KG1 (cell line): ENCODE measurements around the gene TLN1.

ENCODE experiments used
- DNase-seq: peaks from one replicate; lab custom pipeline; 2025; lab: John Stamatoyannopoulos, UW

TLN1 gene

DNA sequence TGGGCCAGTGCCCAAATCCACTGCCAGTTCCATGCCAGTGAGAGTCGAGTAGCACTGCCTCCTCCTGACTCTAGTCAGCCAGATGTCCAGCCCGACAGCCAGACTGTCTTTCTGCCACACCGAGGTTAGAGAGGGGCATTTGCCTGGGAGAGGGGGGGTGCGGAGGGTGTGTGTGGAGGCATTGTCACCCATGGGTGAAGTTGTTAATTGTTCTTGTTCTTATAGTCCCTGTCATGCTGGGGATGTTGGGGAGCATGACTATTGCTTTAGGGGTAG is 18.2 kb upstream of the TLN1 start:
- DNase-seq: no peak

DNA sequence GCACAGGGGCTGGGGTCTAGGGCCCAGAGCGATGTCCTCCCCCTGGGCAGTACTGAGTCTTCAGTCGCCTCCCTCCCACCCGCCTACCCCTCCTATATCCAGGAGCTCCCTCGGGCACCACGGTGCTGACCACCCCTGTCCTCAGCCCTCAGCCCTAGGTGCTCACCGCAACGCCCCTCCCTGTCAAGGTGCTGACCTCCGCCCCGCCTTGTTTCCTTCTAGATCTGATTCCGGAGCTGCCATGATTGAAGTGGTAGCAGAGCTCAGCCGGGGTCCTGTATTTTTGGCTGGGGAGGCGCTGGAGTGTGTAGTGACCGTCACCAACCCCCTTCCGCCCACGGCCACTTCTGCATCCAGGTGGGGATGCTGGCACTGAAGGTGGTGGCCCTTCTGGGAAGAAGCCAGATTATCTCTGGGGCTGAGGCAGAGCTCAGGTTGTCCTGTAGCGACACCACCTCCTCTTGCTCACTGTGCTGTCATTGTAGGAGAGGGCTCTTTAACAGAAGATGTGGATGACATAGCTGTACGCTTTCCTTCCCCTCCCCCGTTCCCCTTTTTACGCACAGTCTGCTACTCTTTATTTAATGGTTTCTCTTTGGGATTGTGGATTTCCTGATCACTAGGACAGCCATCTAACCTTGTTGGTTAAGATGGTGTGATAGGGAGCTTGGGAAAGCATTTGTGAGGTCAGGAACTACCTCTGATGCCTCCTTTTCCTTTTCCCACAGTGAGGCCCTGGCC is 17.7 kb upstream of the TLN1 start:
- DNase-seq: no peak

DNA sequence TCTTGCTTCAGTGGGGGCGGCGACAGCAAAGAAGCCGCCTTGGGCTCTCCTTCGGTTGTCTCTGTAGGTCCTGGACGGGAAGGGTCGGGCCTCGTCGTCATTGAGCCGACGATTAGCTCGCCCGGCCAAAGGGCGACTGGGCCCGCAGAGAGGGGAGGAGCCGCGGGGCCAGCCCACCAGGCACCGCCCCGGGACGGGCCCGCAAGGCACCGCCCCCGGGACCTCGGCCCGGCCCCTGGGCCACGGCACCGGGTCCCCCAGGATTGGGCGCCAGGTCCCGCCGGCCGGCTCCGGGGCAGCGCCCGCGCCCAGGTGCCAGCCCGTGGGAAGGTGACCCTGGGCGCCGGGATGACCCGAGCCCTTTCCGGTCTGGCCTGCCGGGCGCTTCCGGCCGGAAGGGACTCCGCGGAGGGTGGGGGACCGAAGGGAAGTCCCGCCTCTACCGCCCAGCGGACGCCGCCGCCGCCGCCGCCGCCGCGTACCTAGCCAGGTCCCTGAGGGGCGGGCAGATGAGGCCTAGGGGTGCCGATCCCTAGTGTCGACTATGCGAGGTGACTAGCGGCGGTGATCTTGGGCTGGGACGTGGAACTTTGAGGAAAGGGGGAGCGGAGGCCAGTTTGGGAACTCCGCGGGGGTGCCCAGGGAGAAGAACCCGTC is 17.0 kb upstream of the TLN1 start, which contains the start of the genes GBA2 and RGP1:
TSS of gene GBA2 (minus strand) at position 371 of the 657 bp plus-strand sequence. CDS start 524 bp downstream, outside the sequence.
TSS of gene RGP1 (plus strand) at position 430 of the 657 bp plus-strand sequence. CDS start 469 bp downstream, outside the sequence.
- peak; percentile 68 for DNase-seq

DNA sequence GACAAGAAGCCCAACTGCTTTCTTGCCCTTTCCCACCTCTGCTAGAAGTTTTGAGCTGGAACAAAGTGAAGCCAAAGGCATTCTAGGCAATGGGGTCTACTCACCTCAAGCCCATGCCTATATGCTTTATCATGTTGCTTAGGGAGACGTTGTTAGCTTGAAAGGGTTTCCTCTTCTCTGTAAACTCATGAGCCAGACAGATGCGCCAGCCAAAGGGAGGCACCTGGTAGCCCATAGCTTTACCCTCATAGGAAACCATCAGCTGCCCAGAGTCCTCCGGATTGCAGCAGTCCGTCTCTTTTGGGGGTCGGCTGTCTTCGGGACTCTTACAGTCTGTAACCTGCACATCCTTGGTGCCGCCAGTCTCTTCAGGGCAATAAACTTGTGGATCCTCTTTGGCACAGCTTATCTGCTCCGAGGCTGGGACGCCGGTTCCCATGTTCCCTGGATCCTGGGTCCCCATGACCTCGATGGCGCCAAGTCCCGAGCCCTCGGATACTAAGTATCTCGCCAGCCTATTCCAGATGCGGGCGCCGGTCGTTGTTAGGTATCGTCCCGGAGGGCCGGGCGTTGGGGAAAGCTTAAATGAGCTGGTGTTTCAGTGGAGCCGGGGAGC is 16.4 kb upstream of the TLN1 start:
- peak; percentile 10 for DNase-seq

DNA sequence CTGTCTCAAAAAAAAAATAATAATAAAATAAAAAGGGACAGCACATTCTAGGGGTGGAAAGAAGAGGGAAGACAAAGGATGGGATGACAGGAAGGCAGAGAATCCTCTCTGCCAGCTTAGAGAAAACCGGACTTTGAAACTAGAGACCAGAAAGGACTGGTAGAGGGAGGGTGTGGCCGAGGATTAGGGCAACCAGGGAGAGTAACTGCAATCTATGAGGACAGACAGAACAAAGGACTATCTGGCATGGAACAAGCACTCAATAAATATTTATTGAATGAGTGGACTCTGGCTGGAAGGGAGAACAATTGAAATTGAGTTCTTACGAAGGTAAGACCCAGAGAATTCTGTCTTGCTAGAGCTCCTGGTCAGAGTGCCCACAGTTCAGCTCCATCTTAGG is 14.6 kb upstream of the TLN1 start:
- DNase-seq: no peak

DNA sequence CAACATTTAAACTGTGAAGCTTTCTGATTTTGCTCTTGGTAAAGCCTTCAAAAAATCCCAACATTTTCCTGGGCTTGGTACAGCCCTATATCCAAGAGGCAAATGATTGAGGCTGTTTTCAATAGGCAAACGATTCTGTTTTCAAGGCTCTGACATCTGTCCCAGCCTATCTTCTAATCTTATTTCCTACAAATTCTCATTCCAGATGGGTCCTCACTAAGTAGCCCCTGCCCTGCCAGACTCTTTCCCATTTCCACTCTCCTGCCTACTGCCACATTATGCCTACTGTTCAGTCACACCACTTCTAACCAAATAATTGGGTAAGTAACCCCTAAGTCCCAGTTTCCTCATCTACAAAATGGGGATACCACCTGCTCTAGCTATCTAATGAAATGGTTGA is 13.6 kb upstream of the TLN1 start:
- no peak for DNase-seq

DNA sequence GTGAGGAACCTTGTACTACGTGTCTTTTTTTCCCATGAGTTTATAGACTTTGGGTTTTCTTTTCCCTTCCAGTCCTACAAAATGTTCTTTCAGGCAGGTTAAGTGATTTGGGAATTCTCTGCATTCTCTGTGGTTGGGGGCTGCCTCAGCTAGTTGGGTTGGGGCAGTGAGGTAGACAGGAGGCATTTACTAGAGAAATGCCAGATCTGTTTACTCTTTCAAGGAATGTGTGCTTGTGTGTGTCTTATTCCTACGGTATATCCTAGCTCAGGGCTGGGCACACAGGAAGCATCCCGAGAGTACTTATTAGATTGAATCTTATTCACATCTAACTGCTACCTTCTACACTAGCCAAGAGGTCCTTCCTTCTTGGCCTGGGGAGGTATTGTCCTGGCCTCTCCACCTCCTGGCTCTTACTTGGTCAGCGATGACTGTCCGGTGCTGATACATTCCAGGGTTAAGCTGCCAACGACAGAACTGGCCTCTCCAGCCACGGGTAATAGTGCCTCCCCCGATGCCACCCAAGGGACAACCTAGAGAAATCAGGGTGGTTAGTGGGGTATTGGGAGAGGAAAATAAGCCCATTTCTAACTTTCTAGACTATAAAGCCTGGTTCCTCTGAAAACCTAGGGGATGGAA is 12.0 kb upstream of the TLN1 start:
- no peak for DNase-seq

DNA sequence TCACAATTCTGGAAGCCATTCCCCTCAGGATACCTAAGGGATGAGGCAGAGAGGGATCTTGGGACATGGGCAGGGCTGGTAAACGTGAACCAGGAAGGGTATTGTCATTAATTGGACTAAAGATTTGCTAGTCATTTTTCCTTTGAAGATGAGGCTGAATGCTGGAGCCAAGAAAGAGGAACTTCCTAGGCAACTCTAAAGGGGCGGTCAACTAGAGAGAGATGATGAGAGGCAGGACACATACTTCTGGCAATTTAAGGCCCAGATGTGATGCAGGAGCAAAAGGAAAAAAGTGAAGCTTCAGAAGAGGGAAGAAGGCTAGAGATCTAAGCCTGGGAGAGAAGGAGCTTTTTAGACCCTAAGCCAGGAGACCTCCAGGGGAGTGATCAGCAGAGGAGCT is 11.5 kb upstream of the TLN1 start:
- DNase-seq: no peak

DNA sequence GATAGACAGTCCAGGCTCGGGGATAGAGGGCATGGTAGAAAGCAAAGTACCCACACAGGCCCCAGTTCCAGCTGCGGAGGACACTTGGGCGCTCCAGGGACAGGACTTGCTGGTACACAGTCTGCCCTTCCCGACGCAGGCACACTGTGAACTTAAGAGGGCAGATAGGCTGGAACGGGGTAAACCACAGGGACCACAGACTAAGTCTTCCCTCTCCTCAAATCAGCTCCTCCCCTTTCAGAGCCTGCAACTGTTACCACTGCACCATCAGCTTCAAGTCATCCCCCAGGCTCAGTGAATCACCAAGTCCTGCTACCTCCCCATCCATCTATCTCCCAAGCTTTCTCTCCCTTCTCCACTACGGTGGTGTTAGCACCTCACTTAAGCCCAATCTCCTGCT is 9.7 kb upstream of the TLN1 start:
- DNase-seq: no peak

DNA sequence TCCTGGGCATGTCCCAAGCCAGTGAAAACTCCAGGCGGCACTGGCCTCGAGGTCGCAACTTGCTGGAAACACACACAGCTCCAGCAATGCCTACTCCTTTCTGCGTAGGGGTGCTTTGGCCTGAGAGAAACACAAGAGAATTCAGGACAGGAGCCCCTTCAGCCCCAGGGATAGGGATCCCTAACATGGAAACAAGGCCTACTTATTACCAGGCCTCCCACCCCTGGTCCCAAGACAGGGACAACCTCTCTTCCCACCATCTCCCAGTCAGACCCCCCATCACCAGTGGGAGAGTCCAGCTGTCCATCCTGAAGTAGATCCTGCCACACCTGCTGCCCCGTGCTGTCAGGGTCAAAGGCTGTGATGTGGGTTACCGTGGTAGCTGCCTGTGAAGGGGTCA is 8.2 kb upstream of the TLN1 start:
- DNase-seq: no peak

DNA sequence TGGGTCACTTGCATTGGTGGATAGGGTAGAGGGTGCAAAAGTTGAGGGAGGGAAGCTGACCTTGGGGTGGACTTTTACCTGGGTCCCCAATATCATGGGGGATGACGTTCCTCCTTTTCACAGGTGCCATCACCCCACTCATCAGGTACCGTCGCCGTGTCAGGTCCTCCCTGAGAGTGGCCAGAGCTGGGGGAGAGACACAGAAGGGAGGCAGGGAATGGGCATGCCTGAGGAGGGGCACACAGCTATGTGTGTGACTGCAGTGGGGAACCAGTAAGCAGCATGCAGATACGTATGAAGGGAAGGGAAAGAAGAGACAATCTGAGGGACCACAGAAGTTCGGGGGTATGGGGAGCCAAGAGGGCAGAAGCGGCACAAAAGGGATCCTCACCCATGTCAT is 6.9 kb upstream of the TLN1 start:
- DNase-seq: no peak

DNA sequence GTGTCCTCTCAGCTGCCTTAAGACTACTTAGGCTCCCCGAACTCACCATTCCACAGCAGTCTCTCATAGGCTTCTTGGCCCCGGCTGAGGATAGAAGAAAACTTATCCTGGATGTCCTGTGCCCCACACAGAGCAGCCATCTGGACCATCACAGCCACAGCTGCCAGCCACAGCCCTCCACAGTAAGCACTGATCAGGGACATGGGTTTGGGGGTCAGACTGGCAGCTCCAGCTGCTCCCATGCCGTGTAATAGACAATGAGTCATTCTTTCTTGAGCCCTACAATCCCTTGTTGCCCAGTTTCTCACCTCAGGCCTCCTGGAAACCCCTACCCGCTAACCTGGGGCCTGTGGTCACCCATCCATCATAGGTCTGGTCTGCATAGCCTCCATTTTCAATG is 6.2 kb upstream of the TLN1 start:
- no peak for DNase-seq

DNA sequence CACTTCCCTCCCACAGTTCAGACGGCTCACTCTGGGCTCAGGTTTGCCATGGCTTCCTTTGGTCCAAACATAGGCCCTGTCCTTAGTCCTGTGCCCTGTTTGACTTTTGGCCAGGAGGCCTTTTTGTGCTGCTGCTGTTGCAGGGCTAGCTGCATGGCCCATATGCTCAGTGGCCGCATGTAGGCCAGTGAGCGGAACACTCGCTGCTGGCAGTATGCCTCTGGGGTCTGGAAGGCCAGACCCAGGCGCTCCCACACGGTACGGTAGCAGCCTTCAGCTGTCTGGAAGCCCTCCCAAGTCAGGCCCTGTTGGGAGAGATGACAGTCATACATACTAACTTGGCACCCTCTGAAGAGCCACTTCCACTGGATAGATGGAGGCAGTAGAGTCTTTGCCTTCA is 5.1 kb upstream of the TLN1 start:
- no peak for DNase-seq

DNA sequence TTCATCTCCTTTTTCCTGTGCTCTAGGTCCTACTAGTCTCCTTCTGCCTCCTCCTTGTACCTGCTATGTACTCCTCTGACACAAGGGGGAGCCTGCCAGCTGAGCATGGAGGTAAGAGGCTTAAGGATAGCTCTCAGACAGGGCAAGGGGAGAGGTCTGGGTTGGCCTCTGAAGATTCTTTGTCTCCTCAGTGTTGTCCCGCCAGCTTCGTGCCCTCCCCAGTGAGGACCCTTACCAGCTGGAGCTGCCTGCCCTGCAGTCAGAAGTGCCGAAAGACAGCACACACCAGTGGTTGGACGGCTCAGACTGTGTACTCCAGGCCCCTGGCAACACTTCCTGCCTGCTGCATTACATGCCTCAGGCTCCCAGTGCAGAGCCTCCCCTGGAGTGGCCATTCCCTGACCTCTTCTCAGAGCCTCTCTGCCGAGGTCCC is 4.2 kb upstream of the TLN1 start:
- peak; percentile 62 for DNase-seq

DNA sequence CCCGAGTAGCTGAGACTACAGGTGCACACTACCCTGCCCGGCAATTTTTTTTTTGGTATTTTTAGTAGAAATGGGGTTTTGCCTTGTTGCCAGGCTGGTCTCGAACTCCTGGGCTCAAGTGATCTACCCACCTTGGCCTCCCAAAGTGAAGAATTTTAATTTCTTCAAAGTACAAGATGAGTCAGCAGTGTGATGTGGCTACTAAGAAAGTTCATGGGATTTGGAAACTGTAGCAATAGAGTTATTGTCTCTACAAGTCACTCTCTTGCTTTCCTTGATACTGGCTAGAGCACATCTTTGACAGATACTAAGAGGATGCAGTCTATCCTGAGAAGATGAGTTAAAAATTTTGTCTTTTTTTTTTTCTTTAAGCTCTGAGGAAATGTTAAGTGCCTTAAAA is 2.1 kb upstream of the TLN1 start:
- DNase-seq: no peak

DNA sequence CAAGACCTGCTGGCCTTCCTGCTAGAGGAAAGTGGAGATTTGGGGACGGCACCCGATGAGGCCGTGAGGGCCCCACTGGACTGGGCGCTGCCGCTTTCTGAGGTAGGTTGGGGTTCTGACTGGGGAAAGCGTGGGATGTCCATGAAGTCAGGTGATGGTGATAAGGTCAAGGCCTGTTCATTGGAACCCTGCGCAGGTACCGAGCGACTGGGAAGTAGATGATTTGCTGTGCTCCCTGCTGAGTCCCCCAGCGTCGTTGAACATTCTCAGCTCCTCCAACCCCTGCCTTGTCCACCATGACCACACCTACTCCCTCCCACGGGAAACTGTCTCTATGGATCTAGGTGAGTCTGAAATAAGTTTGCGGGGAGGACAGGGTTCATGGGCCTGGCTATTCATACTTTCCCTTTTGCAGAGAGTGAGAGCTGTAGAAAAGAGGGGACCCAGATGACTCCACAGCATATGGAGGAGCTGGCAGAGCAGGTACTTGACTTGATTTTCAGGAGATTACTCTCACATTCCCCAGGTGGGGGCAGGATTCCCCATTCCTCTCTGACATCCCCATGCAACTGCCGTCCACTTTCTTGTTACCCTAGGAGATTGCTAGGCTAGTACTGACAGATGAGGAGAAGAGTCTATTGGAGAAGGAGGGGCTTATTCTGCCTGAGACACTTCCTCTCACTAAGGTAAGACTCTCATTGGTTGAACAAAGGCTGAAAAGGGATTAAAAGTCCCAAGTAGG is 976 bp upstream of the TLN1 start:
- DNase-seq: no peak

DNA sequence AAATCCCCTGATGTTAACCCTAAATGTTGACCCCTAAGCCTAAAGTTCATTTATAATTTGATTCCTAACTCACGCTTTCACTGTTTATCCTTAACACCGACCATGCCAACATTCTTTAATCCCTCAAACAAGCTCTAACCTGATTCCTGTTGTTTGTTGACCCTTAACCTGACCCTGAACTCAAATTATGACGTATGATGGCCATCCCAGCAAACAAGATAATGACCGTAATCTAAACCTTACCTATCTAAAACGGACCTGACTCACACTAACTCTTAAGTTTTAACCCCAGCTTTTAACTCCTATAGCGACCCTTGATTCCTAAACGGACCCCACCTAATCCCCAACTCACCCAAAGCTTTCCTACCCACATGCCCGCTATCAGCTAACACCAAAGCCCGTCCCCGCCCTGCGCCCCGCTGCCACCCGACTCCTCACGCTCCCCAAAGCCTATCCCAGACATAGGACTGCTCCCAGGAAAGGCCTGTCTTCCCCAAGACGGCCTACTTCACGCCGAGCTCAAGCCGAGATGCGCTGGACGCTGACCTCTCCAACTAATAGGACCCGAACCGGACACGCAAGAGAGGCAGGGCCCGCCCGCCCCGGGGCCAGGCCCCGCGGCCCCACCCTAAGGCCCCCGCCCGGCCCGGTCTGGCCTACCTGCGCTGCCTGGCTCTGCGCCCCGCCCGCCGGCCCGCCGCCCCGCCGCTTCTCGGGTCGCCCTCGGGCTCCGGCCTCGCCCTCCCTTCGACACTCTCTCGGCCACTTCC is 395 bp downstream of the TLN1 start:
- DNase-seq: no peak

DNA sequence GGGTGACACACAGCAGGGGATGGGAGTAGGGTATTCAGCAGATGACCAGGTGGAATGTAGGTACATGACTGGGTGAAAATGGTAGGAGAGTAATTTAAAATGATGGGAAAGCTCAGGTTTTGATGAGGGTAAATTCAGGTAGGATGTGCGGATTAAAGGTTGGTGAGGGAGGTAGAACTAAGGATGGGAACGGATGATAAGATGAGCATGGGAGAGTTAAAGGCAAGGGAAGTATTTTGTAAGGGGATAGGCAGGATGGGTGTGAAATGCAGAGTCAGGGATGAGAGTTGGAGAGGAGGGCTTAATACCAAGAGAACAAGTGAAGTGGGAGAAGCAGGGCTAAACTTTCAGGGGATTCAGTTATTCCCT is 1.5 kb downstream of the TLN1 start:
- DNase-seq: no peak

DNA sequence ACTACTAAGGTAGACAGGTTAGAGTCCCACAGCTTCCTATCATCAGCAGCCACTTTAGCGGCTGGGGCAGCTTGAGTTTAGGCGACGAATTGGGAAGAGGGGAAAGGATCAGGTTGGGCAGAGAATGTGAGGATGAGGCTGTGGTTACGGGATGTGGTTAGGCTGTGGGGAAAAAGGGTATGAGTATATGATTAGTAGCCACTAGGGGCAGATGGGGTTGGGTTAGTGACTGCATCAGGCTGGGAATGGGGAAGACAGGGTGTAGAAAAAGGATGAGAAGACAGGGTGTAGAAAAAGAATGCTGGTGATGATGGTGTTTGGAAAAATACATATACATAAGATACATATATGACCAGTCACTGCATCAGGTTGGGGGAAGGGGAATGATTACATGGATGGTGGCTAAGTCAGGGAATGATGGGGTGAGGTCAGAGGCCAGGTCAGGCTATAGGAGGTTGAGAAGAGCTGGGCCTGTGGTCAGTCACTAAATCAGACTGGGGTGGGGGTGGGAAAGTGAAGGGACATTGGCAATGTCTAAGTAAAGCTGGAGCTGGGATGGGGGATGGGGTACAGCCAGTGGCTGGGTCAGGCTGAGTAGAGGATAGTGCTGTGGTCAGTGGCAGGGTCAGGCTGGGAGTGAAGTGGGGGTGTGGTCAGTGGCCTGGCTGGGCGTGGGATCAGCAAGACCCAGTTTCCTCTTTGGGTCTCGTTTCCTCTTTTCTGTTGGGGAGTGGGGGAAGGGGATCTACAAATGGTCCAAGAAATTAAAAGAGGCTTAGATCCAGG is 2.1 kb downstream of the TLN1 start:
- DNase-seq: no peak

DNA sequence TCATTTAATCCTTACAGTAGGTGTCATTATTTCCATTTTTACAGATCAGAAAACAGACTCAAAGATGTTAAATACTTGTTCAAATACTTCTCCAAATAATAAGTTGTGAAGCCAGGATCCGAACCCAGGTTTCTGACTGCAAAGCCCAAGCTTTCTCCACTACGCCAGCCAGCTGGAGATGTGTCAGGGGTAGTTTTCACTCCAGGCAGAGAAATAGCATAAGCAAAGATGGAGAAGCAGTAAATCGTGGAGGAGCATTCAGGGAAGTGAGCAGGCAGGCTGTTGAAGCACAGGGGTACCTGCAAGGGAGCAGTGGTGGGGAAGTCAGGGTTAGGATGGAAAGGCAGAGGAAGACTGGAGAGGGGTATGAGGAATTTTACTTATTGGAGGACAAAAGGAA is 2.9 kb downstream of the TLN1 start:
- no peak for DNase-seq
